ENCODE results near the gene OR8B3.

DNA sequence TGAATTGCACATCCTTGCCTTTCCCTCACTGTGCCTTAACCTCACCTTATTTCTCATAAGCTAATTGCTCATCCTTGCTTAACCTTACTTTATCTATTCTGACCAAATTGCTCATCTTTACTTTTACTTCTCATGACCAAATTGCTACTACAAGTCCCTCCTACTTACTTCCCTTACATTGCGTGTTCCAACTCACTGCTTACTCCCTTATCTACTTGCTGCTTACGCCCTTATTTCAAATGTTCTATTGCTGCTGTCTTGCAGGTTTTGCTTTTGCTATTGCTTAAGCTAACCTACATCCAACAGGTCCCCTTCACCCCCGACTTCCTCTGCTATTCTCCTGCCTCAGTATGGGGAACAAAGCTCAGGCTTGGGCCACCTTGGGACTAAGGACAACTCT, 22.5 kb downstream of the OR8B3 start:
- TF ChIP-seq, protein P1, sequence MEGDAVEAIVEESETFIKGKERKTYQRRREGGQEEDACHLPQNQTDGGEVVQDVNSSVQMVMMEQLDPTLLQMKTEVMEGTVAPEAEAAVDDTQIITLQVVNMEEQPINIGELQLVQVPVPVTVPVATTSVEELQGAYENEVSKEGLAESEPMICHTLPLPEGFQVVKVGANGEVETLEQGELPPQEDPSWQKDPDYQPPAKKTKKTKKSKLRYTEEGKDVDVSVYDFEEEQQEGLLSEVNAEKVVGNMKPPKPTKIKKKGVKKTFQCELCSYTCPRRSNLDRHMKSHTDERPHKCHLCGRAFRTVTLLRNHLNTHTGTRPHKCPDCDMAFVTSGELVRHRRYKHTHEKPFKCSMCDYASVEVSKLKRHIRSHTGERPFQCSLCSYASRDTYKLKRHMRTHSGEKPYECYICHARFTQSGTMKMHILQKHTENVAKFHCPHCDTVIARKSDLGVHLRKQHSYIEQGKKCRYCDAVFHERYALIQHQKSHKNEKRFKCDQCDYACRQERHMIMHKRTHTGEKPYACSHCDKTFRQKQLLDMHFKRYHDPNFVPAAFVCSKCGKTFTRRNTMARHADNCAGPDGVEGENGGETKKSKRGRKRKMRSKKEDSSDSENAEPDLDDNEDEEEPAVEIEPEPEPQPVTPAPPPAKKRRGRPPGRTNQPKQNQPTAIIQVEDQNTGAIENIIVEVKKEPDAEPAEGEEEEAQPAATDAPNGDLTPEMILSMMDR (IDR thresholded peaks at IDR 0.05; ENCODE audit: low read depth, low read length, poor library complexity, severe bottlenecking): no peak
- TF ChIP-seq EZH2phosphoT487 (IDR thresholded peaks at IDR 0.05; ENCODE audit: borderline replicate concordance, low read length): no peak
